Measurements from ENCODE around the gene POU2AF2.

POU2AF2 gene

GRCh38 chr11:111230122-111230465, 15.4 kb upstream of the POU2AF2 start:
- DNase-seq (ENCODE audit: low read depth): no peak
- no peak overlapping the region for H3K4me3 ChIP-seq (ENCODE audit: low read length)
- no peak for TF ChIP-seq CTCF (IDR thresholded peaks at IDR 0.05; ENCODE audit: insufficient read depth, low read depth, low read length, missing control alignments)

- no peak for DNase-seq (ENCODE audit: low read depth)
- no peak for TF ChIP-seq CTCF (IDR thresholded peaks at IDR 0.05; ENCODE audit: insufficient read depth, low read depth, low read length, missing control alignments)
- no peak overlapping the region for H3K4me3 ChIP-seq (ENCODE audit: low read length)
These were observed 13.7 kb upstream of the POU2AF2 start for GRCh38 chr11:111231836-111232235.

- TF ChIP-seq CTCF (IDR thresholded peaks at IDR 0.05; ENCODE audit: insufficient read depth, low read depth, low read length, missing control alignments): no peak
- no peak for DNase-seq (ENCODE audit: low read depth)
- no peak overlapping the region for H3K4me3 ChIP-seq (ENCODE audit: low read length)
These were observed 9.1 kb upstream of the POU2AF2 start for GRCh38 chr11:111236383-111236782.

GRCh38 chr11:111237926-111238325, 7.6 kb upstream of the POU2AF2 start:
- DNase-seq (ENCODE audit: low read depth): no peak
- no peak for TF ChIP-seq CTCF (IDR thresholded peaks at IDR 0.05; ENCODE audit: insufficient read depth, low read depth, low read length, missing control alignments)
- no peak overlapping the region for H3K4me3 ChIP-seq (ENCODE audit: low read length)

GRCh38 chr11:111246956-111247355, 1.4 kb downstream of the POU2AF2 start:
- no peak for DNase-seq (ENCODE audit: low read depth)
- H3K4me3 ChIP-seq (ENCODE audit: low read length): no peak overlapping the region
- no peak for TF ChIP-seq CTCF (IDR thresholded peaks at IDR 0.05; ENCODE audit: insufficient read depth, low read depth, low read length, missing control alignments)

GRCh38 chr11:111250936-111251335, 5.4 kb downstream of the POU2AF2 start:
- H3K4me3 ChIP-seq (ENCODE audit: low read length): no peak overlapping the region
- no peak for DNase-seq (ENCODE audit: low read depth)
- no peak for TF ChIP-seq CTCF (IDR thresholded peaks at IDR 0.05; ENCODE audit: insufficient read depth, low read depth, low read length, missing control alignments)

- no peak for DNase-seq (ENCODE audit: low read depth)
- no peak overlapping the region for H3K4me3 ChIP-seq (ENCODE audit: low read length)
- no peak for TF ChIP-seq CTCF (IDR thresholded peaks at IDR 0.05; ENCODE audit: insufficient read depth, low read depth, low read length, missing control alignments)
These were observed 7.6 kb downstream of the POU2AF2 start for GRCh38 chr11:111253131-111253530.

All from epithelial cell of esophagus (primary cell).